ENCODE data around the gene AGXT. TPM values are rescaled to one million over a fixed set of nuclear protein-coding genes. Genes with fewer than 3 reads are reported as not detected.

AGXT gene
- total RNA-seq, 1 donor from 2014 or later: not detected

DNA sequence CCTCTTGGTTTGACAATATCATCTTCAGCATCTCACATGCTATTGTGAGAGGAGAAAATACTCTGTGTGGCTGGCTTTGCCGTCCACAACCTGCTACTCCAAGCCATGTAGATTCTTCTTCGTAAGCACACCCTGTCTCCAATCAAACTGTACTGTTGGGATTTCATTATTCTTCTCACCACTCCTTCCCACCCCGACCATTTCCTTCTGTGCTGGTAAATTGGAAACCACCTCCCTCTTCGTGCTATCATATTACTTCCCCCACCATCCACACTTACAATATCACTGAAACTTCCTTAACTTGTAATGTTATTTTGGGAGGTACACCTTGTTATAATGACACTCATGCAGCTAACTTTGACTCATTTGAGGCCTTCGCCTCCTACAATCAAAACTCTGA, 3.2 kb upstream of the AGXT start:
- Histone ChIP-seq H3K9me3 (replicated peaks) (no peaks in the 10 kb centered on the region), H3K4me1 (no peaks in the 10 kb centered on the region), H3K27ac (replicated peaks) (no peak overlapping the region), H3K27me3 (ENCODE audit: low read depth) (peaks cover 7% of the 10 kb centered on the region), H3K36me3 (no peaks in the 10 kb centered on the region), H3K4me3 (no peak overlapping the region)
- intact Hi-C loops (cut with micrococcal nuclease): no loop called here
- DNase-seq: no peak
- TF ChIP-seq CTCF (IDR thresholded peaks at IDR 0.05; ENCODE audit: borderline replicate concordance): no peak

DNA sequence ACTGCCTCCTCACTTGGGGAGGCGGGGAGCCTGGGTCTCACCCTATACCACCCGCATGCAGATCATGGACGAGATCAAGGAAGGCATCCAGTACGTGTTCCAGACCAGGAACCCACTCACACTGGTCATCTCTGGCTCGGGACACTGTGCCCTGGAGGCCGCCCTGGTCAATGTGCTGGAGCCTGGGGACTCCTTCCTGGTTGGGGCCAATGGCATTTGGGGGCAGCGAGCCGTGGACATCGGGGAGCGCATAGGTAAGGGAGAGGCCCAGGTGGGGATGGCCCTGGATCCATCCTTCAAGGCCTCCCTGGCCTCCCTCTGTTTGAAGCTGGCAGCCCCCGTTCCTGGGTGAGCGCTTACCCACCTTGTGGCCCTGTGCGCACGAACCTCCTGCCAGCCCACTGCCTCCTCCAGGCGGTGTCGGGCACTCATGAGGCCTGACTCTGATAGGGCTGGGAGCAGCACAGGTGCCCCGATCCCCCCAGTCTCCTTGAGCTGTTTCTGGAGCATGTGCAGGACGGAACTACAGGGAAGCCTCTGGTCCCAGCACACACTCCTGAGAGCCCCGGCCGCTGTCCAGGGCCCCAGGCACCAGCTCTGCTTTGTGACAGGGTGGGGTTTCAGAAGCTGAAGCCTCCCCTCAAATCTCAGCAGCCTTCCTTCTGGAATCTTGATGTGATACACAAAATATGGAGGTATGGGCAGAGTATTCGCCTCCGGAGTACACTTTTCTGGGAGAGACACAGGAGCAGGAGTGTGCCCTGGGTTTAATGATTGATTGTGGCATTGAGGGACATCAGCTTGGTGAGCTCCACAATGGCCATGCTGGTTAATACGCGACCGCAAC, 708 bp downstream of the AGXT start:
- TF ChIP-seq CTCF (IDR thresholded peaks at IDR 0.05; ENCODE audit: borderline replicate concordance): no peak
- DNase-seq: no peak

DNA sequence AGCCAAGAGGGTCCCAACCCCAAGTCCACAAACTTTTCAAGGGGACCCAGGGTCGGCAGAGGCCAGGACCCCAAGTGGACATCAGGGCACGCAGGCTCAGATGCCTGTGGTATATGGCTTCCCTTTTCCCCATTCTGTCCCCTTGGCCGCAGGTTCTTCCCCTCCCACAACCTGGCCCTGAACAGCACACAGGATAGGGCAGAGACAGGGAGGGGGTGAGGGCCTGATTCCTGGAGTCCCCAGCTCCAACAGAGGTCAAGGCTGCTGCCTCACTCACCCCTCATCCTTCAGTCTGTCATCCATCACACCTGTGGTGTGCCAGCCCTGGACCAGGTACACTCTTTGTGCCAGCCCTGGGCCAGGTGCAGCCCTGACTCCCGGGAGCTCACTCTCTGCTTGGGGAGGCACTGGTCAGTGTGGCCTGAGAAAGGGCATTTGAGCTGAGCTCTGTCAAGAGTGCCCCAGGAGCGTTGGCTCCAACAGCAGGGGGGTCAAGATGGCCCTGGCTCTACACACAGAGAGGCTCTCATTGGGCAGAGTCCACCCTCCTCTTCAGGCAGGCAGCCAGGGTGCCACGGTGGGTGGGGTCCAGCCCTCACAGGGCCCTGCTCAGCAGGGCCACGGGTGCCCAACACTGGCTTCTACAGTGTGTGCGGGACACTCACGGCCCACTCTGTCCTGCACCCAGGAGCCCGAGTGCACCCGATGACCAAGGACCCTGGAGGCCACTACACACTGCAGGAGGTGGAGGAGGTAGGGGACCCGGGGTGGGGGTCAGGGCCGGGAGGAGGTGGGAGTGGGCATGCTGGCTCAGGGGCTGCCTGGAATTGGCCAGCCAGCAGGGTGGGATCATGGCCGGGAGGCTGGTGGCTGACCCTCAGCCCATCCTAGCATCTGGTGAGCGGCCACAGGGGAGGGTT, 1.6 kb downstream of the AGXT start:
- Histone ChIP-seq H3K27ac (replicated peaks) (no peak overlapping the region), H3K27me3 (ENCODE audit: low read depth) (peaks cover 20% of the 10 kb centered on the region), H3K4me1 (no peaks in the 10 kb centered on the region), H3K9me3 (replicated peaks) (no peaks in the 10 kb centered on the region), H3K36me3 (no peaks in the 10 kb centered on the region), H3K4me3 (no peak overlapping the region)
- no peak for DNase-seq
- intact Hi-C loops (cut with micrococcal nuclease): no loop called here
- no peak for TF ChIP-seq CTCF (IDR thresholded peaks at IDR 0.05; ENCODE audit: borderline replicate concordance)

More for the DNA sequence above, 708 bp downstream of the AGXT start:
- Histone ChIP-seq H3K27me3 (ENCODE audit: low read depth) (peaks cover 20% of the 10 kb centered on the region), H3K27ac (replicated peaks) (no peak overlapping the region), H3K4me1 (no peaks in the 10 kb centered on the region), H3K36me3 (no peaks in the 10 kb centered on the region), H3K4me3 (no peak overlapping the region), H3K9me3 (replicated peaks) (no peaks in the 10 kb centered on the region)
- intact Hi-C loops (cut with micrococcal nuclease): no loop called here

DNA sequence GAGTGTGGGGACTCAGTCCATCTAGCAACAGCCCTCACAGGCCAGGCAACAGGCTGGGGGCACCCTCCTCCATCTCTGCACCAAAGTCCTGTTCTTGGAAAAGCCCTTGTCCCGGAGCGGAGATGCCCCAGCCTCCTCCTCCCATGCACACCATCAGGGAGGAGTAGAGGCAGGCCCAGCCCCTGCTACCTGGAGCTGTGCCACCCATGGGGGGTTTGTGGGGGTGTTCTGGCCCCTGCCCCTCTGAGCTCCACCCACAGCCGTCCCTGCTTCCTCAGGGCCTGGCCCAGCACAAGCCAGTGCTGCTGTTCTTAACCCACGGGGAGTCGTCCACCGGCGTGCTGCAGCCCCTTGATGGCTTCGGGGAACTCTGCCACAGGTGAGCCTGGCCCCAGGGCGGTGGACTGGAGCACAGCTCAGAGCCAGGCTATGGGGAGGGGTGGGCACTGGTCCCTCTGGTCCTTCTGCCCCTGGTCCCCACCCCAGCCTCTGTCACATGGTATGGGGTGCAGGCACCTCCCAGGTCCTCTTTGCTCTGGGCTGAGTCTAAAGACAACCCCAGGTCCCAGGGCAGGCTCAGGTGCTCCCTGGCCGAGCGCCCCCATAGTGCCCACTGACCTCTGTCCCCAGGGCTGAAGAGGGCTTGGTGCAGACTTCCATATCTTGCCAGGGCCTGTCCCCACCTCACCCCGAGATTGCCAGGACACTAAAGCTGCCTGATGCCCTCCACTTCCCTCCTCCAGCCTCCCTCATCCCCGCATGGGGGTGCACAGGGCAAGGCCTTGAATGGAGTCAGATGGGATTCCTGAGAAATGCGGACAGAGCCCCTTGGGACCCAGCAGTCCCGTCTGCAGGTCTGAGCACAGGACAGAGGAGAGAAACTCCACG, 2.7 kb downstream of the AGXT start:
- DNase-seq: no peak
- Histone ChIP-seq H3K4me3 (no peak overlapping the region), H3K27me3 (ENCODE audit: low read depth) (peaks cover 20% of the 10 kb centered on the region), H3K4me1 (no peaks in the 10 kb centered on the region), H3K36me3 (no peaks in the 10 kb centered on the region), H3K27ac (replicated peaks) (no peak overlapping the region), H3K9me3 (replicated peaks) (no peaks in the 10 kb centered on the region)
- TF ChIP-seq CTCF (IDR thresholded peaks at IDR 0.05; ENCODE audit: borderline replicate concordance): no peak
- intact Hi-C loops (cut with micrococcal nuclease): no loop called here
